GM23338 (cell line): ENCODE measurements around the gene MRPL22. TPM values are rescaled to one million over a fixed set of nuclear protein-coding genes. Genes with fewer than 3 reads are reported as not detected.

ENCODE experiments used
- ATAC-seq: fragments of 200-7000 bp; cut with Tn5 transposase; 3 replicates; pipeline ENCODE4 v1.9.1; 2020
- DNase-seq: peaks from one replicate; pipeline ENCODE4 v3.0.0-alpha.2; 2015; ENCODE audit warnings: low spot score
- H2AFZ ChIP-seq: fragments of 200-600 bp; sonication (generic); 2 replicates; pipeline ENCODE4 v1.8.0; 2016; ENCODE audit warnings: antibody characterized with exemption, mild to moderate bottlenecking, moderate library complexity
- H3F3A ChIP-seq: fragments of 200-600 bp; sonication (generic); replicated peaks from 2 replicates; pipeline ENCODE4 v1.8.0; 2017; ENCODE audit warnings: antibody characterized with exemption, mixed run types, low read depth
- H3K27ac ChIP-seq: fragments of 200-600 bp; sonication (generic); 2 replicates; pipeline ENCODE4 v1.6.1; 2016; ENCODE audit warnings: low read depth
- H3K27me3 ChIP-seq: fragments of 200-600 bp; sonication (generic); 2 replicates; pipeline ENCODE4 v1.8.0; 2016; ENCODE audit warnings: mild to moderate bottlenecking, mixed run types, moderate library complexity; ENCODE audit not compliant: insufficient read depth
- H3K36me3 ChIP-seq: fragments of 200-600 bp; sonication (generic); 2 replicates; pipeline ENCODE4 v1.8.0; 2016; ENCODE audit warnings: mild to moderate bottlenecking; ENCODE audit not compliant: insufficient read depth
- H3K4me1 ChIP-seq: fragments of 200-600 bp; sonication (generic); 2 replicates; pipeline ENCODE4 v1.8.0; 2016; ENCODE audit warnings: mild to moderate bottlenecking, moderate library complexity; ENCODE audit not compliant: insufficient read depth
- H3K4me2 ChIP-seq: fragments of 200-600 bp; sonication (generic); 2 replicates; pipeline ENCODE4 v1.7.1; 2017; ENCODE audit warnings: mixed run types
- H3K4me3 ChIP-seq: fragments of 200-600 bp; sonication (generic); 2 replicates; pipeline ENCODE4 v1.6.1; 2016; ENCODE audit warnings: mixed run types
- H3K79me2 ChIP-seq: fragments of 200-600 bp; sonication (generic); replicated peaks from 2 replicates; pipeline ENCODE4 v1.8.0; 2017; ENCODE audit warnings: mild to moderate bottlenecking; ENCODE audit not compliant: insufficient read depth
- H3K9me2 ChIP-seq: fragments of 200-600 bp; sonication (generic); 2 replicates; pipeline ENCODE4 v1.8.0; 2017; ENCODE audit not compliant: insufficient read depth
- H4K20me1 ChIP-seq: fragments of 200-600 bp; sonication (generic); replicated peaks from 2 replicates; pipeline ENCODE4 v1.8.0; 2017; ENCODE audit warnings: mild to moderate bottlenecking; ENCODE audit not compliant: insufficient read depth
- H3K27ac Mint-ChIP-seq: 2 replicates; pipeline ENCODE4 v1.8.0; 2020; ENCODE audit warnings: inconsistent platforms, mild to moderate bottlenecking, moderate library complexity, mixed read lengths
- H3K27me3 Mint-ChIP-seq: 3 replicates; pipeline ENCODE4 v1.8.0; 2022; ENCODE audit warnings: low read depth, mild to moderate bottlenecking, moderate library complexity, mixed read lengths, inconsistent platforms; ENCODE audit not compliant: insufficient read depth, poor library complexity
- H3K36me3 Mint-ChIP-seq: 3 replicates; pipeline ENCODE4 v1.8.0; 2021; ENCODE audit warnings: low read depth, mild to moderate bottlenecking, inconsistent platforms, moderate library complexity, mixed read lengths
- H3K4me1 Mint-ChIP-seq: 3 replicates; pipeline ENCODE4 v1.8.0; 2020; ENCODE audit warnings: mild to moderate bottlenecking, inconsistent platforms, mixed read lengths
- H3K4me3 Mint-ChIP-seq: 3 replicates; pipeline ENCODE4 v1.8.0; 2021; ENCODE audit warnings: moderate library complexity, mild to moderate bottlenecking, inconsistent platforms, mixed read lengths
- H3K9me3 Mint-ChIP-seq: 3 replicates; pipeline ENCODE4 v1.8.0; 2020; ENCODE audit warnings: moderate library complexity, mild to moderate bottlenecking, inconsistent platforms, mixed read lengths
- CREB1 ChIP-seq: fragments of 250-450 bp; sonication (Bioruptor Pico); IDR thresholded peaks from 2 replicates; pipeline ENCODE4 v1.5.0; 2020; ENCODE audit warnings: low read depth, mild to moderate bottlenecking, moderate library complexity
- EZH2 ChIP-seq: fragments of 200-600 bp; sonication (generic); IDR thresholded peaks from one replicate; pipeline ENCODE4 v1.8.0; 2017; ENCODE audit warnings: antibody characterized with exemption, mild to moderate bottlenecking, low read depth; ENCODE audit not compliant: unreplicated experiment
- JUNB ChIP-seq: IDR thresholded peaks from one replicate; pipeline ENCODE4 v1.6.1; 2016; ENCODE audit warnings: antibody characterized with exemption; ENCODE audit not compliant: unreplicated experiment
- NANOG ChIP-seq: IDR thresholded peaks from 2 replicates; pipeline ENCODE4 v1.6.1; 2016; ENCODE audit warnings: antibody characterized with exemption, borderline replicate concordance
- POLR2AphosphoS5 ChIP-seq: IDR thresholded peaks from 2 replicates; pipeline ENCODE4 v1.6.1; 2016; ENCODE audit warnings: antibody characterized with exemption, low read depth
- STAT1 ChIP-seq: IDR thresholded peaks from one replicate; pipeline ENCODE4 v1.6.1; 2016; ENCODE audit warnings: antibody characterized with exemption; ENCODE audit not compliant: unreplicated experiment
- ZNF114 ChIP-seq: fragments of 250-450 bp; sonication (Bioruptor Pico); IDR thresholded peaks from 2 replicates; pipeline ENCODE4 v1.5.0; 2020; ENCODE audit warnings: mild to moderate bottlenecking, moderate library complexity
- ZNF331 ChIP-seq: fragments of 250-450 bp; sonication (Bioruptor Pico); IDR thresholded peaks from 2 replicates; pipeline ENCODE4 v1.5.0; 2020; ENCODE audit warnings: low read depth, mild to moderate bottlenecking, moderate library complexity
- ZNF462 ChIP-seq: fragments of 250-450 bp; sonication (Bioruptor Pico); IDR thresholded peaks from 2 replicates; pipeline ENCODE4 v1.5.0; 2020; ENCODE audit warnings: mild to moderate bottlenecking, moderate library complexity
- polyA plus RNA-seq: library from polyadenylated mRNA; unstranded; fragments of >200 nt; fragmentation: Nextera tagmentation; extraction: Ambion mirVana; gene quantifications from 2 replicates; pipeline ENCODE4 v1.2.1, GENCODE V29; 2016
- total RNA-seq: library from RNA; depleted of rRNA; stranded (reverse); fragments of >200 nt; shearing (Covaris generic); gene quantifications from 2 replicates; pipeline ENCODE4 v1.2.3, GENCODE V29; 2014
- TF ChIP-seq, protein P1 (sequence below): IDR thresholded peaks from one replicate; pipeline ENCODE4 v1.6.1; 2018; ENCODE audit warnings: antibody characterized with exemption; ENCODE audit not compliant: unreplicated experiment
- TF ChIP-seq, protein P2 (sequence below), 2 experiments: fragments of 200-600 bp in 1 of 2; sonication (generic) in 1 of 2; conservative IDR thresholded peaks; 2 replicates each; pipeline versions ENCODE4 v1.5.1 to v1.6.1; 2016 to 2017; ENCODE audit warnings: antibody characterized with exemption in 2 of 2, low read depth in 2 of 2, mild to moderate bottlenecking in 2 of 2, moderate library complexity in 1 of 2

MRPL22 gene
- total and polyA plus RNA-seq, 2 experiments from 2014 or later = 32.1 to 256 TPM

- TF ChIP-seq ZNF462 (no peak), POLR2AphosphoS5 (no peak)
These were observed 70.0 kb downstream of the MRPL22 start (continued) for GRCh38 chr5:155010881-155011280.

GRCh38 chr5:155013526-155013925 lies 72.7 kb downstream of the MRPL22 start, which contains the start of gene KIF4B:
Gene KIF4B, plus strand, starts transcription at chr5:155013755. Its CDS starts 105 bp downstream, at chr5:155013860.
- H4K20me1 ChIP-seq = no peaks in the 10 kb centered on the region
- no peaks in the 10 kb centered on the region for H3F3A ChIP-seq
- no peak within 1 kb of the TSS for H3K27ac ChIP-seq
- H2AFZ ChIP-seq = no peak within 1 kb of the TSS
- no peak within 1 kb of the TSS for H3K4me3 ChIP-seq
- Mint-ChIP-seq H3K36me3 (no peaks in the 10 kb centered on the region), H3K27ac (no peak within 1 kb of the TSS), H3K4me1 (no peaks in the 10 kb centered on the region), H3K9me3 (peaks cover 18% of the 10 kb centered on the region), H3K27me3 (no peaks in the 10 kb centered on the region), H3K4me3 (no peak within 1 kb of the TSS)
- no peaks in the 10 kb centered on the region for H3K27me3 ChIP-seq
- DNase-seq (no peak), ATAC-seq (no peak)
- H3K36me3 ChIP-seq = no peaks in the 10 kb centered on the region
- no peaks in the 10 kb centered on the region for H3K9me2 ChIP-seq
- no peaks in the 10 kb centered on the region for H3K4me1 ChIP-seq
- no peaks in the 10 kb centered on the region for H3K79me2 ChIP-seq
- H3K4me2 ChIP-seq = no peak within 1 kb of the TSS
- TF ChIP-seq JUNB (no peak), POLR2AphosphoS5 (no peak), CREB1 (no peak), EZH2 (no peak), STAT1 (no peak), ZNF114 (CRISPR knock-in tag) (no peak), NANOG (no peak), ZNF331 (no peak)
- TF ChIP-seq, protein P1, sequence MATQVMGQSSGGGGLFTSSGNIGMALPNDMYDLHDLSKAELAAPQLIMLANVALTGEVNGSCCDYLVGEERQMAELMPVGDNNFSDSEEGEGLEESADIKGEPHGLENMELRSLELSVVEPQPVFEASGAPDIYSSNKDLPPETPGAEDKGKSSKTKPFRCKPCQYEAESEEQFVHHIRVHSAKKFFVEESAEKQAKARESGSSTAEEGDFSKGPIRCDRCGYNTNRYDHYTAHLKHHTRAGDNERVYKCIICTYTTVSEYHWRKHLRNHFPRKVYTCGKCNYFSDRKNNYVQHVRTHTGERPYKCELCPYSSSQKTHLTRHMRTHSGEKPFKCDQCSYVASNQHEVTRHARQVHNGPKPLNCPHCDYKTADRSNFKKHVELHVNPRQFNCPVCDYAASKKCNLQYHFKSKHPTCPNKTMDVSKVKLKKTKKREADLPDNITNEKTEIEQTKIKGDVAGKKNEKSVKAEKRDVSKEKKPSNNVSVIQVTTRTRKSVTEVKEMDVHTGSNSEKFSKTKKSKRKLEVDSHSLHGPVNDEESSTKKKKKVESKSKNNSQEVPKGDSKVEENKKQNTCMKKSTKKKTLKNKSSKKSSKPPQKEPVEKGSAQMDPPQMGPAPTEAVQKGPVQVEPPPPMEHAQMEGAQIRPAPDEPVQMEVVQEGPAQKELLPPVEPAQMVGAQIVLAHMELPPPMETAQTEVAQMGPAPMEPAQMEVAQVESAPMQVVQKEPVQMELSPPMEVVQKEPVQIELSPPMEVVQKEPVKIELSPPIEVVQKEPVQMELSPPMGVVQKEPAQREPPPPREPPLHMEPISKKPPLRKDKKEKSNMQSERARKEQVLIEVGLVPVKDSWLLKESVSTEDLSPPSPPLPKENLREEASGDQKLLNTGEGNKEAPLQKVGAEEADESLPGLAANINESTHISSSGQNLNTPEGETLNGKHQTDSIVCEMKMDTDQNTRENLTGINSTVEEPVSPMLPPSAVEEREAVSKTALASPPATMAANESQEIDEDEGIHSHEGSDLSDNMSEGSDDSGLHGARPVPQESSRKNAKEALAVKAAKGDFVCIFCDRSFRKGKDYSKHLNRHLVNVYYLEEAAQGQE = no peak
- TF ChIP-seq, protein P2, sequence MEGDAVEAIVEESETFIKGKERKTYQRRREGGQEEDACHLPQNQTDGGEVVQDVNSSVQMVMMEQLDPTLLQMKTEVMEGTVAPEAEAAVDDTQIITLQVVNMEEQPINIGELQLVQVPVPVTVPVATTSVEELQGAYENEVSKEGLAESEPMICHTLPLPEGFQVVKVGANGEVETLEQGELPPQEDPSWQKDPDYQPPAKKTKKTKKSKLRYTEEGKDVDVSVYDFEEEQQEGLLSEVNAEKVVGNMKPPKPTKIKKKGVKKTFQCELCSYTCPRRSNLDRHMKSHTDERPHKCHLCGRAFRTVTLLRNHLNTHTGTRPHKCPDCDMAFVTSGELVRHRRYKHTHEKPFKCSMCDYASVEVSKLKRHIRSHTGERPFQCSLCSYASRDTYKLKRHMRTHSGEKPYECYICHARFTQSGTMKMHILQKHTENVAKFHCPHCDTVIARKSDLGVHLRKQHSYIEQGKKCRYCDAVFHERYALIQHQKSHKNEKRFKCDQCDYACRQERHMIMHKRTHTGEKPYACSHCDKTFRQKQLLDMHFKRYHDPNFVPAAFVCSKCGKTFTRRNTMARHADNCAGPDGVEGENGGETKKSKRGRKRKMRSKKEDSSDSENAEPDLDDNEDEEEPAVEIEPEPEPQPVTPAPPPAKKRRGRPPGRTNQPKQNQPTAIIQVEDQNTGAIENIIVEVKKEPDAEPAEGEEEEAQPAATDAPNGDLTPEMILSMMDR (conservative IDR thresholded peaks at IDR 0.05; ENCODE audit: low read depth in 2 of 2) = no peak
